ENCODE data around the gene NFKB1.
"Not testable (repeated sequence)": the region's sequence is repeated elsewhere in the genome, so short reads cannot be mapped to it uniquely, and the experiment has no call there.

Gene NFKB1

DNA sequence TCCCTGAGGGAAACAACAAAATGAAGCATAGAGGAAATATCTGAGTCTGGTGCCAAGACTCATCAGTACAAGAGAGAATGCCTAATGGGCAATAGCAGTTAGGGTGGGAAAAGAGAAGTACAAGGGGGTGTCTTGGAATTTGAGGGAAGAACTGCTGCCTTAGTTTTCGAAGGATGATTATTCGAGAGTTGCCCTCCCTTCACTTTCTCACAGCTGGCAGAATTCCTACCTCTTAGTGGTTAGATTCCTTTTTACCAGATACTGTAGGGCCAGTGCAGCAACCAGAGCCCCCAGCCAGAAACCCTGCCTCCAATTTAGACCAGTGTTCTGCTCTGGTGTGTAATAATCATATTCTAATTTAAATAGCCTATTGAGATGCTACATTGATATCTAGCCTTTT lies 56.5 kb downstream of the NFKB1 start:
- no peak overlapping the region for H3K9ac ChIP-seq (ENCODE audit: low read depth in 1 of 2, low read length in 2 of 2)

GRCh38 chr4:102560115-102560514 lies 59.0 kb downstream of the NFKB1 start:
- Histone ChIP-seq H3K27me3 (ENCODE audit: control insufficient read depth in 2 of 2, insufficient read depth in 2 of 2, low read length in 2 of 2) (no peaks in the 10 kb centered on the region), H3K4me3 (ENCODE audit: low read length in 2 of 2) (no peak overlapping the region), H3K4me1 (ENCODE audit: control insufficient read depth in 2 of 2, insufficient read depth in 2 of 2, low read length in 2 of 2) (no peaks in the 10 kb centered on the region), H3K36me3 (ENCODE audit: control insufficient read depth in 2 of 2, insufficient read depth in 2 of 2, low read length in 2 of 2) (no peaks in the 10 kb centered on the region), H3K9me3 (ENCODE audit: control insufficient read depth in 2 of 2, low read length in 2 of 2) (no peaks in the 10 kb centered on the region), H3K9ac (ENCODE audit: low read depth in 1 of 2, low read length in 2 of 2) (no peak overlapping the region), H3K27ac (ENCODE audit: low read depth in 2 of 2, low read length in 2 of 2) (no peak overlapping the region)

More for the DNA sequence above, 56.5 kb downstream of the NFKB1 start:
- Histone ChIP-seq H3K27ac (ENCODE audit: low read depth in 2 of 2, low read length in 2 of 2) (no peak overlapping the region), H3K9me3 (ENCODE audit: control insufficient read depth in 2 of 2, low read length in 2 of 2) (no peaks in the 10 kb centered on the region), H3K4me1 (ENCODE audit: control insufficient read depth in 2 of 2, insufficient read depth in 2 of 2, low read length in 2 of 2) (no peaks in the 10 kb centered on the region), H3K27me3 (ENCODE audit: control insufficient read depth in 2 of 2, insufficient read depth in 2 of 2, low read length in 2 of 2) (no peaks in the 10 kb centered on the region), H3K4me3 (ENCODE audit: low read length in 2 of 2) (no peak overlapping the region), H3K36me3 (ENCODE audit: control insufficient read depth in 2 of 2, insufficient read depth in 2 of 2, low read length in 2 of 2) (no peaks in the 10 kb centered on the region)

DNA sequence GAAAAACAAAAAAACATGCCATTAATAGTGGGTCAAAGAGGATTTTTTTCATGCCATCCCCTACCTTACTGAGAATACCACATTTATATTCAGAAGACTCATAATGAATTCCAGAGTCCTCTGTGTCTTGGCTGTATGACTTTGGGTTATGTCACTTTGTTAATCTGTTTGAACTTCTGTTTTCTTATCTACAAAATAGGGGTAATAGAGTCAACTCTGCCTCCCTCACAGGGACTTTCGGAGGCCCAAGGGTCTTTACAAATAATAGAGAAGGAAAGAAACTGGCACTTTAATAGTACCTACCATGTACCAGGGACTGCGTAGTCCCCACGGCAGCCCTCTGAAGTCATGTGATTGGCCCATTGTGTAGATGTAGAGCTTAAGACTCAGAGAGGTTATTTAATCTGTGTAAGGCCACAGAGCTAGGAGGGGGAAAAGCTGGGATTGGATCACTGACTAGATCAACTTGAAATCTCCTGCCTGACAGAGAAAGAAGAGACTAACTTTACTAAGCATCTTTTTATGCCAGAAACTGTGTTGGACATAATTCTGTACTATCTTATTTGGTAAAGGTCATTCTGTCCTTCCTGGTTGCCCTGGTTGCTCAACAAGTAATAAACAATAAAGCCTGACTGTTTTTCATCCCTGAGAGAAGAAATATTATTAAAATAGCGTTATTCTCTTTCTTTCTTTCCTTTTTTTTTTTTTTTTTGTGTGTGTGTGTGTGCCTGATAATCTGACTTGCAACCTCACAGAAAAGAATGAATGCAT lies 59.6 kb downstream of the NFKB1 start:
- Histone ChIP-seq H3K4me1 (ENCODE audit: control insufficient read depth in 2 of 2, insufficient read depth in 2 of 2, low read length in 2 of 2) (no peaks in the 10 kb centered on the region), H3K27ac (ENCODE audit: low read depth in 2 of 2, low read length in 2 of 2) (no peak overlapping the region)

DNA sequence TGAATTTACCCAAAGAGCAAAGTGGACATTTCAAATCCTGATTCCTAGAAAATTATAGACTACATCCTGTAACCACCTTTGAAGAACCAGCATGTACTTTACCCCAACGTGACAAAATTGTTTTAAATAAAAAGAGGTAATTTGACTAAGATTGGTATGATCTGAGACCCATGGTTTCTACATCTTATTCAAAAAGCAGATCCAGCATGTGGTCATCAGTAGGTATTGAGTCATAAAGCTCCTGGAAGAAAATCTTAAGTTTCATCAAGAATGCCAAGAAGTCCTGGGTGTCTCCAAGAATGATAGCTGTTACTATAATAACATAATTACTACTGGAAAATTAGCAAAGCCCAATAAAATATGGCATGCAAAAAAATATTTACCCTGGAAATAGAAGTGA lies 61.8 kb downstream of the NFKB1 start:
- Histone ChIP-seq H3K4me1 (ENCODE audit: control insufficient read depth in 2 of 2, insufficient read depth in 2 of 2, low read length in 2 of 2) (no peaks in the 10 kb centered on the region), H3K9ac (ENCODE audit: low read depth in 1 of 2, low read length in 2 of 2) (no peak overlapping the region), H3K36me3 (ENCODE audit: control insufficient read depth in 2 of 2, insufficient read depth in 2 of 2, low read length in 2 of 2) (peaks cover 3 to 6% of the 10 kb centered on the region in 2 donors), H3K27ac (ENCODE audit: low read depth in 2 of 2, low read length in 2 of 2) (no peak overlapping the region), H3K27me3 (ENCODE audit: control insufficient read depth in 2 of 2, insufficient read depth in 2 of 2, low read length in 2 of 2) (no peaks in the 10 kb centered on the region), H3K9me3 (ENCODE audit: control insufficient read depth in 2 of 2, low read length in 2 of 2) (no peaks in the 10 kb centered on the region), H3K4me3 (ENCODE audit: low read length in 2 of 2) (no peak overlapping the region)

More for the DNA sequence above, 59.6 kb downstream of the NFKB1 start:
- no peaks in the 10 kb centered on the region for H3K27me3 ChIP-seq (ENCODE audit: control insufficient read depth in 2 of 2, insufficient read depth in 2 of 2, low read length in 2 of 2)
- no peaks in the 10 kb centered on the region for H3K9me3 ChIP-seq (ENCODE audit: control insufficient read depth in 2 of 2, low read length in 2 of 2)
- no peaks in the 10 kb centered on the region for H3K36me3 ChIP-seq (ENCODE audit: control insufficient read depth in 2 of 2, insufficient read depth in 2 of 2, low read length in 2 of 2)
- H3K9ac ChIP-seq (ENCODE audit: low read depth in 1 of 2, low read length in 2 of 2): no peak overlapping the region
- H3K4me3 ChIP-seq (ENCODE audit: low read length in 2 of 2): no peak overlapping the region

GRCh38 chr4:102564399-102565059 lies 63.4 kb downstream of the NFKB1 start:
- Histone ChIP-seq H3K27me3 (ENCODE audit: control insufficient read depth in 2 of 2, insufficient read depth in 2 of 2, low read length in 2 of 2) (no peaks in the 10 kb centered on the region), H3K4me3 (ENCODE audit: low read length in 2 of 2) (no peak overlapping the region), H3K36me3 (ENCODE audit: control insufficient read depth in 2 of 2, insufficient read depth in 2 of 2, low read length in 2 of 2) (peaks cover 3 to 6% of the 10 kb centered on the region in 2 donors), H3K9ac (ENCODE audit: low read depth in 1 of 2, low read length in 2 of 2) (no peak overlapping the region), H3K4me1 (ENCODE audit: control insufficient read depth in 2 of 2, insufficient read depth in 2 of 2, low read length in 2 of 2) (no peaks in the 10 kb centered on the region), H3K27ac (ENCODE audit: low read depth in 2 of 2, low read length in 2 of 2) (no peak overlapping the region), H3K9me3 (ENCODE audit: control insufficient read depth in 2 of 2, low read length in 2 of 2) (no peaks in the 10 kb centered on the region)

DNA sequence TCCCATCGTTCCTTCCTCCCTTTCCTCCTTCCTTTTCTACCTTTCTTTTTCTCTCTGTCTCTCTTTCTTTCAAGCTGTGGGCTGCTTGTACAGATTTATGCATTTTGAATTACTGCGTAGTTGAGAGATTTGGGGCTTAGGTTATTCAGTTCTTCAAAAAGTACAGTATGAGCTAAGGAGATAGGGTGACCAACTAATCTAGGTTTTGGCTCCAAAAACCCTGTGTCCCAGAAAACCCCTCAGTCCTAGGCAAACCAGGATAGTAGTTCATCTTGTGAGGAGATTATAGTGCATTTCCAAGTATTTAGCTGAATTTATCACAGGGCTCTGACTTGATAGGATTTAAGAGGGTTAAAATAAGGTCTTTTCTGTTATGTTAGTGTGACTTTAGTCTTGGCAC lies 64.5 kb downstream of the NFKB1 start:
- H3K27me3 ChIP-seq (ENCODE audit: control insufficient read depth in 2 of 2, insufficient read depth in 2 of 2, low read length in 2 of 2): no peaks in the 10 kb centered on the region
- no peaks in the 10 kb centered on the region for H3K9me3 ChIP-seq (ENCODE audit: control insufficient read depth in 2 of 2, low read length in 2 of 2)
- H3K36me3 ChIP-seq (ENCODE audit: control insufficient read depth in 2 of 2, insufficient read depth in 2 of 2, low read length in 2 of 2): peaks cover 3 to 6% of the 10 kb centered on the region in 2 donors
- H3K4me1 ChIP-seq (ENCODE audit: control insufficient read depth in 2 of 2, insufficient read depth in 2 of 2, low read length in 2 of 2): no peaks in the 10 kb centered on the region
- no peak overlapping the region for H3K9ac ChIP-seq (ENCODE audit: low read depth in 1 of 2, low read length in 2 of 2)
- H3K4me3 ChIP-seq (ENCODE audit: low read length in 2 of 2): no peak overlapping the region
- no peak overlapping the region for H3K27ac ChIP-seq (ENCODE audit: low read depth in 2 of 2, low read length in 2 of 2)

- Histone ChIP-seq H3K4me3 (ENCODE audit: low read length in 2 of 2) (no peak overlapping the region), H3K9ac (ENCODE audit: low read depth in 1 of 2, low read length in 2 of 2) (no peak overlapping the region), H3K27ac (ENCODE audit: low read depth in 2 of 2, low read length in 2 of 2) (no peak overlapping the region), H3K9me3 (ENCODE audit: control insufficient read depth in 2 of 2, low read length in 2 of 2) (no peaks in the 10 kb centered on the region), H3K27me3 (ENCODE audit: control insufficient read depth in 2 of 2, insufficient read depth in 2 of 2, low read length in 2 of 2) (no peaks in the 10 kb centered on the region), H3K36me3 (ENCODE audit: control insufficient read depth in 2 of 2, insufficient read depth in 2 of 2, low read length in 2 of 2) (peaks cover 3 to 6% of the 10 kb centered on the region in 2 donors), H3K4me1 (ENCODE audit: control insufficient read depth in 2 of 2, insufficient read depth in 2 of 2, low read length in 2 of 2) (no peaks in the 10 kb centered on the region)
Measured at GRCh38 chr4:102566426-102566825, 65.3 kb downstream of the NFKB1 start.

DNA sequence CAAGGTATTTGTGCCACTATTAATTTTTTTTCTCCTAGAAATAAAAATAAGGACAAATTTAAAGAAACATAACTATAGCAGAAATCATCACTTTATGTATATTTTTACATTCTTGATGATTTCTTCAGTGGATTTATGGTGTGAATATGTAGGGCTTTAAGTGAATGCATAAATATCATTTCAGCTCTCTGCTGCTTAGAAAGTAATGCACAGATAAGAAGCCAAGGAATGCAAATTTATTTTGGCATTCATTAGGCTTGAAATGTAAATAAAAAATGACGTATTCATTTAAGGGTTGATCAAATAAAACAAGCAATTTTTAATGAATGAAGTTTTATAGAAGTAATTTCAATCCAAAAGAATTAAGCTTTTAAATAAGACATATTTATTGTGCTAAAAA lies 66.3 kb downstream of the NFKB1 start:
- Histone ChIP-seq H3K9ac (ENCODE audit: low read depth in 1 of 2, low read length in 2 of 2) (no peak overlapping the region), H3K27ac (ENCODE audit: low read depth in 2 of 2, low read length in 2 of 2) (no peak overlapping the region), H3K4me1 (ENCODE audit: control insufficient read depth in 2 of 2, insufficient read depth in 2 of 2, low read length in 2 of 2) (no peaks in the 10 kb centered on the region), H3K36me3 (ENCODE audit: control insufficient read depth in 2 of 2, insufficient read depth in 2 of 2, low read length in 2 of 2) (peaks cover 3 to 6% of the 10 kb centered on the region in 2 donors), H3K9me3 (ENCODE audit: control insufficient read depth in 2 of 2, low read length in 2 of 2) (no peaks in the 10 kb centered on the region), H3K4me3 (ENCODE audit: low read length in 2 of 2) (no peak overlapping the region), H3K27me3 (ENCODE audit: control insufficient read depth in 2 of 2, insufficient read depth in 2 of 2, low read length in 2 of 2) (no peaks in the 10 kb centered on the region)

DNA sequence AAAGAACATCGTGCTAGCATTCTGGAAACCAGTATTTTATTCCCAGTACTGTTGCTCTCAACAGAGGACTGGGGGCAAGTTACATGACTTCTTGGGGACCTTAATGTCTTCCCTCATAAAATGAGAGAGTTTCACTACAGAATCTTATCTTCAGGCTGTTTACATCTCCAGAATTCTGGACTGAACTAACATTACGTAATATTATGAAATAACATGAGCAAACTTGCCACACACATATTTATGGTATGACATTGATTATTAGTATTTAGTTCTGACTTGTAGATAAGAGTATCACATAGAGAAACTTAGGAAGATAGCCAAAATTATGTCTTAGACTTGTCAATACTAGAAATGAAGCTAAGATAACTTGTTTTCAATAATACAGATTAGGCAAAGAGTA lies 68.0 kb downstream of the NFKB1 start:
- H3K27ac ChIP-seq (ENCODE audit: low read depth in 2 of 2, low read length in 2 of 2): no peak overlapping the region
- no peaks in the 10 kb centered on the region for H3K27me3 ChIP-seq (ENCODE audit: control insufficient read depth in 2 of 2, insufficient read depth in 2 of 2, low read length in 2 of 2)
- no peak overlapping the region for H3K9ac ChIP-seq (ENCODE audit: low read depth in 1 of 2, low read length in 2 of 2)
- no peaks in the 10 kb centered on the region for H3K9me3 ChIP-seq (ENCODE audit: control insufficient read depth in 2 of 2, low read length in 2 of 2)
- no peaks in the 10 kb centered on the region for H3K4me1 ChIP-seq (ENCODE audit: control insufficient read depth in 2 of 2, insufficient read depth in 2 of 2, low read length in 2 of 2)
- no peak overlapping the region for H3K4me3 ChIP-seq (ENCODE audit: low read length in 2 of 2)
- peaks cover 3 to 6% of the 10 kb centered on the region in 2 donors for H3K36me3 ChIP-seq (ENCODE audit: control insufficient read depth in 2 of 2, insufficient read depth in 2 of 2, low read length in 2 of 2)

GRCh38 chr4:102570211-102570610 lies 69.1 kb downstream of the NFKB1 start:
- not testable (repeated sequence) for H3K4me1 ChIP-seq (ENCODE audit: control insufficient read depth in 2 of 2, insufficient read depth in 2 of 2, low read length in 2 of 2); H3K9ac ChIP-seq (ENCODE audit: low read depth in 1 of 2, low read length in 2 of 2); H3K27ac ChIP-seq (ENCODE audit: low read depth in 2 of 2, low read length in 2 of 2); H3K27me3 ChIP-seq (ENCODE audit: control insufficient read depth in 2 of 2, insufficient read depth in 2 of 2, low read length in 2 of 2); H3K4me3 ChIP-seq (ENCODE audit: low read length in 2 of 2); H3K36me3 ChIP-seq (ENCODE audit: control insufficient read depth in 2 of 2, insufficient read depth in 2 of 2, low read length in 2 of 2); H3K9me3 ChIP-seq (ENCODE audit: control insufficient read depth in 2 of 2, low read length in 2 of 2)

All from mucosa of rectum (tissue), 2 donors.